SK-N-MC (cell line): Measurements from ENCODE around the gene KIF1A.

Experiments
- EZH2 ChIP-seq: fragments of 200-600 bp; sonication (generic); IDR thresholded peaks from one replicate; pipeline ENCODE4 v1.6.1; 2017; ENCODE audit warnings: antibody characterized with exemption
- FOXP2 ChIP-seq: optimal IDR thresholded peaks from 2 replicates; pipeline ENCODE3; 2011; ENCODE audit warnings: mild to moderate bottlenecking, moderate library complexity; ENCODE audit not compliant: insufficient read depth; ENCODE audit errors: extremely low read length, control extremely low read depth
- POLR2AphosphoS5 ChIP-seq: IDR thresholded peaks from 2 replicates; pipeline ENCODE4 v1.6.1; 2012; ENCODE audit warnings: mild to moderate bottlenecking, low read depth, low read length, borderline replicate concordance

DNA sequence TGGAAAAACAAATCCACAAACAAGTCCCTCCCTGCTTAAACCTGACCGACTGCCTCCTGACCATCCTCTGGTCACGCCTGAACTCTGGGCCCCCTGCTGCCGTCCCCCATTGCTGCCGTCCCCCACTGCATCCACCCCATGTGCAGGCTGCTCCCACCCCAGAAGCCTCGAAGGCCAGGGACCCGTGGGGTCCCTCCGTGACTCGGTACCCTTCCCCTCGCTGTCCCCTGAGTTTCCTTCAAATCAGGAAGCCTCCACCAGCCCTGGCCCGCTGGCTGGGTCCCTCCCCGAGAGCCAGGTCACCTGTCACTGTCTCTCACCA, 30.7 kb upstream of the KIF1A start:
- TF ChIP-seq EZH2: no peak
- no peak for TF ChIP-seq POLR2AphosphoS5
- TF ChIP-seq FOXP2: no peak
